Stimulated activated CD8-positive, alpha-beta memory T cell treated with anti-CD3 and anti-CD28 coated beads, Interleukin-7, amount 100 ng/mL, for 1 hour (primary cell): ENCODE results near the gene FAM222B.
A peak's percentile ranks its signal among the peaks of the same experiment; 100 is the strongest.
"Not testable (repeated sequence)": the region's sequence is repeated elsewhere in the genome, so short reads cannot be mapped to it uniquely, and the experiment has no call there.

Experiments used
- DNase-seq, 2 donors: peaks; one replicate each; pipeline ENCODE4 v3.0.0-alpha.2; 2020; ENCODE audit warnings: low read depth in 2 of 2

The FAM222B gene

GRCh38 chr17:28841901-28842281, 699 bp downstream of the FAM222B start:
- DNase-seq = no peak

DNA sequence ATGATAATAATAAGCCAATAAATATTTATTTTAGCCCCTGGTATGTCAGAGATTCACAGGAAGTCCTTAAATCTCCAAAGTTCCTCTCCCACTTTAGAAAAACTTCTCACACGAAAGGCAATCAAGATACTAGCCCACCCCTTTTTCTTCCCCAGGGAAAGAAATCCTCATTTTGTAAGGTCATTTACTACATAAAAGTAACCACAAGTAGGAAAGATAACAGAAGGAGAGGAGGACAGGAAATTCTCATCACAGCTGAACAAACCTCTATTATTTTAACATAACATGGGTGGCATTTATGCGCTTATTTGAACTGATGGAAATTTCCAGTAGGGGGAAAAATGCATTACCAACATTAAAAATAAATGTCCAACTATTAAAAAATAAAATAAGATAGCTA, 3.4 kb downstream of the FAM222B start:
- no peak for DNase-seq

DNA sequence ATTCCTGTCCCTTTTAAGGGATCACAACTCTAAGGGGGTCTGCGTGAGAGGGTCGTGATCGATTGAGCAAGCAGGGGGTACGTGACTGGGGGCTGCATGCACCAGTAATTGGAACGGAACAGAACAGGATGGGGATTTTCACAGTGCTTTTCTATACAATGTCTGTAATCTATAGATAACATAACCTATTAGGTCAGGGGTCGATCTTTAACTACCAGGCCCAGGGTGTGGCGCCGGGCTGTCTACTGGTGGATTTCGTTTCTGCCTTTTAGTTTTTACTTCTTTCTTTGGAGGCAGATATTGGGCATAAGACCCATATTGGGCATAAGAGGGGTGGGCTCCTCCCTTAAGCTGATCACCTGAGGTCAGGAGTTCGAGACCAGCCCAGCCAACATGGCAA, 6.0 kb downstream of the FAM222B start:
- DNase-seq = not testable (repeated sequence)

GRCh38 chr17:28834420-28834819, 8.2 kb downstream of the FAM222B start:
- no peak for DNase-seq

DNA sequence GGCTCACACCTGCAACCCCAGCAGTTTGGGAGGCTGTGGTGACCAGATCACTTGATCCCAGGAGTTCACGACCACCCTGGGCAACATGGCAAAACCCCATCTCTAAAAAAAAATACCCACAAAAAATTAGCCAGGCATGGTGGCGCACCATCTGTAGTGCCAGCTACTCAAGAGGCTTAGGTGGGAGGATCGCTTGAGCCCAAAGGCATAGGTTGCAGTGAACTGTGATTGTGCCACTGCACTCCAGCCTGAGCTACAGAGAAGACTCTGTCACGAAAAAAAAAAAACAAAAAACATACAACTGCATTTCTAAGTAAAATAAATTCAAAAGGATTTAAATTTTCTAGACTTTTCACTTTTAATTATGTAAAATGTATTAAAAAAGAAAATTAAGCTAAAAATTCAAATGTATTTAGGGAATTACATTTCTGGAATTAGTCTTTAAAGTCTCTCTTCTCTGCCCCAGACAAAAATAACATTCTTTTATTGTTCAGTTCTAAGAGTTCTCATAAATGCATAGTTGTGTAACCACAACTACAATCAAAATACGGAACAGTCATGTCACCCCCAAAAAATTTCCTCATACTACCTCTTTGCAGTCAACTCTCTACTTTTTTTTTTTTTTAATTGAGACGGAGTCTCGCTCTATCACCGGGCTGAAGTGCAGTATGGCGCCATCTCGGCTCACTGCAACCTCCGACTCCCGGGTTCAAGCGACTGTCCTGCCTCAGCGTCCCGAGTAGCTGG, 14.1 kb downstream of the FAM222B start:
- no peak for DNase-seq

- DNase-seq = no peak
Observed at GRCh38 chr17:28827672-28828071, 14.9 kb downstream of the FAM222B start.

- no peak for DNase-seq
Observed at GRCh38 chr17:28819582-28819981, 23.0 kb downstream of the FAM222B start.

- no peak for DNase-seq
Observed at GRCh38 chr17:28818819-28819221, 23.8 kb downstream of the FAM222B start.

DNA sequence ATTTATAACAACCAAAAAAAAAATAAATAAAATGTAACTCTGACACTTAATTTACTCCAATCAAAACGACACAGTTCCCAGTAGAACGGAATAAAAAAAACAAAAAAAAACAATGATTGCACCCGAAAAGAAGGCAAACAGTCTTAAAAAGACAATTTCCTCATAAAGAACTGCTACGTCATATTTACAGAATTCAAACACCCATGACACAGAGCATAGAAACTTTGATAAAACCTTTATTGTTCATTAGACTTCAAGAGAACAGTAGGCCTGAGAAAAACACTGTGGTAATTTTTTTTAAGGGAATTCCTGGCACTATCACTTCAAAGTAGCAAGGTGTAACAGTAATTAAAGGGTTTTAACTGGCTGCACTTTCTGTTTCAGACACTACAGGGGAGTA, 26.1 kb downstream of the FAM222B start:
- no peak for DNase-seq

DNA sequence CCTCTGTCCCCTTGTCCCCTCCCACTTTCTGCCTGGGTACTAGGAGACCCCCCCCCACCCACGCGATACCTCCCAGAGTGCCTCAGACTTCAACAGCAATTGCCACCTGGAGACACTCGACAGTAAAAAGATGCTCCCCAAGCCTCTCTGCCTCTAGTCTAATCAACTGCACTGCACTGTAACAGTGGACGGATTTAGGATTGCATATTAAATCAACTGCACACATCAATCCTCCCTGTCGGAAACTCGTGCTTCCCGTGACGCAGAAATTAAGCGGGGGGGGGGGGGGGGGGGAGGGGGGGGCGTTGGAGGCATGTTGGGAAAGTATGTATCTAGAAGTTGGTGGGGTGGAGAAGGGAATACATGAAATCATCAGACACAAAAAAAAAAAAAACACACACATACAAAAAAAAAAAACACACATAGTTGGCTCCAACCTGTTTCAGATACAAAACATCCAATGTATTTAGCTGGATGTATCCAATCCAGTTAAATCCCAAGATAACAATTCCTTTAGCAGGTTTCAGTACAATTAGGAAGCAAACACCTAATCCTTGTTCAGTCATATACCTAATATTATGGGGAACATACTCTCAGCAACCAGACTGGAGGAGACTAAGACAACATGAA, 29.7 kb downstream of the FAM222B start:
- no peak for DNase-seq

GRCh38 chr17:28812091-28812747, 30.4 kb downstream of the FAM222B start:
- peak; percentile 88 to 92 for DNase-seq

DNA sequence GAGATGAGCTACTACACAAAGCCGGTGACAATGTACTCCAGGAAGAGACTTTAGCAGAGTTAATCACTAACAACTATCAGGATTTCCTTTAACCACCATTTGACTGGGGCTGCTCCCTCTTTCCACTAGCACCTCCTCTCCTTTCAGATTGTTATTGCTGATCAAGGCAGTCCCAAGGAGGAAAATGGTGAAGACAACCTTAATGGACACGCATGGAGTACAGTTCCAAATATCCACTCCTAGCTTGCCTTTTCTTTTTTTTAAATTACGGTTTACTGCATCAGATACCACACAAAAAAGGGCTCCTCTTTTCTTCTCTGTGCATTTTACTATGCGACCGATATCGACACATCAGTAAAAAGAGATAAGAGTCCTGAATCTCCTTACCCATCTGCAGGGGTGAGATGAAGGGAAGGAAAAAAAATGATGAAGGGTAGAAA, 30.9 kb downstream of the FAM222B start:
- DNase-seq = no peak

DNA sequence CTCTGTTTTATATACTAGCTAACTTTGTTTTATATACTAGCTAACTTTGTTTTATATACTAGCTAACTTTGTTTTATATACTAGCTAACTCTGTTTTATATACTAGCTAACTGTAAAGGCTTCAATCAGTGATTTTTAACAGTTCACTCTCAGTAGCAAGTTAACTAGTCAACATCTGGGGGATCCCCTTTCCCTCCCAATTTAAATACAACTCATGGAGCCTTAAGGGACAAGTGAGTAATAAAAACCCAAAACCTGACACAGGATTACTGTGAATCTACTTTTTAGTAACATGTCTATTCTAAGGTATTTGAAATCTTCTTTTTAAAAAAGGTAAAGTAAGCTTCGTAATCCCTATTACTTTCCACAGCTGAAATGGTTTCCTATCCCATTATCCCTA, 32.2 kb downstream of the FAM222B start:
- no peak for DNase-seq

DNA sequence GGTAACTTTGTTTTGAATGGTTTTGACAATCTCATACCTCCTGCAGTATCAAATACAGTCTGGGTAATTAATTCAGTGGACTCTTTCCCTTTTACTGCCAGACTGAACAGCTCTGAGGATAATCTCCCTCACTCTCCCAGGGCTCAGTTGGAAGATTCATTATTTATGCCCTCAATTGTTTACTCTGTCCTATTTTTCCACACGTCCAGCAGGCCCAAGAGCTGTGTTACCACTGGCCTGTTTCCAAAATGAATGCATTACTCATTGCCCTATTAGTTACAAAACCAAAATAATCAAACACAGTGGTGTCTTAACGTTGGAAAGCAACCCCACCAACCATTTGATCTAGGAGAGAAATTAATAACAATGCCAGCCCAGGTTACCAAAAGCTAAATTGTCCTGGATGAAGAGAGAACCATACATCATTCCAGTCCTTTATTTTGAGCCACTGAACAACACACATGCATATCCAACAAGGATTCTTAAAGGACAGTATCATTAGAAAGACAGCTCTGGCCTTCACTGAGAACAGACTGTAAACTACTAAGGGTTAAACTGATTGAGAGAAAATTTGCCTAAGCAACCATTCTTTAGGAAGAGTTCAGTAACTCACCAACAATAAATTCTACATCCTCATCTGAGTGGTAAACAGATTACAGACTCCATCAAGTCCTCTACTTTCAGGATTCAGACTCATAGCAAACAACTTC, 34.5 kb downstream of the FAM222B start:
- DNase-seq = no peak

GRCh38 chr17:28796062-28796461, 46.5 kb downstream of the FAM222B start:
- DNase-seq = no peak

- DNase-seq = not testable (repeated sequence)
Observed at GRCh38 chr17:28794846-28795441, 47.6 kb downstream of the FAM222B start.

DNA sequence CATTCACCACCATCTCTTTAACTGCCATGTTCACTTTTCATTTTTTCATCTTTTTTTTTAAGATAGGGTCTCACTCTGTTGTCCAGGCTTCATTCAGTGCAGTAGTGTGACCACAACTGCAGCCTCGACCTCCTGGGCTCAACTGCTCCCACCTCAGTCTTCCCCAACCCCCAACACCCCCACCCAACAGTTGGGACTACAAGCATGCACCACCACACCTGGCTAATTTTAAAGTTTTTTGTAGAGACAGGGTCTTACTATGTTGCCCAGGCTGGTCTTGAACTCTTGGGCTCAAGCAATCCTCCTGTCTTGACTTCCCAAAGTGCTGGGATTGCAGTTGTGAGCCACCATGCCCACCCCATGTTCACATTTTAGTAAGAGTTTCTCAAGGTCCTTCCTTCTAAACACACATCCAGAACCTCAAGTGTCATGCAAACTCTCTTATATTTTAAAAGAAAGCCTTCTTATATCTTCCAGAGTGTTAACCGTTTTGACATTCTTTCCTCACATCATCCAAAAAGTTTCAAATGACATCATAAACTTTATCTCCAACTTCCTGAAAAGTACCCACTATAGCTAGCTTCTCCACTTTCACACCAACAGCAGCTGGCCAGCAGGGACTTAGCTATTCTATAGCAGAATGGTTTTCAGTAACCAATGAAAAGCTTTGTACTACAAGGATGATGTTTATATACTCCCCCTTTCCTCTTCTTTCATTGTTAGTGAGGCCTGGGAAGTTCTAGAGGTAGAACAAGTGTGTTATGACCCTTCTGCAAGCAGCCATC, 49.5 kb downstream of the FAM222B start:
- DNase-seq = no peak

DNA sequence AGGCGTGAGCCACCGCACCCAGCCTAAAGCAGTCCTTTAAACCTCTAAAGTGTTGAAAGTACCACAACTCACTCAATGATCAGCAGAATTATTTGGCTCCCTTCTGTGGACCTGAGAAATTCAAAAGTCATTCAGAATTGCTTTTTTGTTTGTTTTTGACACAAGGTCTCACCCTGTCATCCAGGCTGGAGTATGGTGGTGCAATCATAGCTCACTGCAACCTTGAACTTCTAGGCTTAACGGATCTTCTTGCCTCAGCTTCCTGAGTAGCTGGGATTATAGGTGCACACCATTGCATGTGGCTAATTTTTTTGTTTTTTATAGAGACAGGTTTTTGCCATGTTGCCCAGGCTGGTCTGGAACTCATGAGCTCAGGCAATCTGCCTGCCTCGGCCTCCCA, 54.5 kb downstream of the FAM222B start:
- DNase-seq = no peak

- no peak for DNase-seq
Observed at GRCh38 chr17:28783161-28783560, 59.4 kb downstream of the FAM222B start.

GRCh38 chr17:28779601-28780000, 63.0 kb downstream of the FAM222B start:
- not testable (repeated sequence) for DNase-seq

GRCh38 chr17:28777178-28777577, 65.4 kb downstream of the FAM222B start:
- no peak for DNase-seq
